ENCODE data around the gene ITFG2.

- TF ChIP-seq, protein P1, sequence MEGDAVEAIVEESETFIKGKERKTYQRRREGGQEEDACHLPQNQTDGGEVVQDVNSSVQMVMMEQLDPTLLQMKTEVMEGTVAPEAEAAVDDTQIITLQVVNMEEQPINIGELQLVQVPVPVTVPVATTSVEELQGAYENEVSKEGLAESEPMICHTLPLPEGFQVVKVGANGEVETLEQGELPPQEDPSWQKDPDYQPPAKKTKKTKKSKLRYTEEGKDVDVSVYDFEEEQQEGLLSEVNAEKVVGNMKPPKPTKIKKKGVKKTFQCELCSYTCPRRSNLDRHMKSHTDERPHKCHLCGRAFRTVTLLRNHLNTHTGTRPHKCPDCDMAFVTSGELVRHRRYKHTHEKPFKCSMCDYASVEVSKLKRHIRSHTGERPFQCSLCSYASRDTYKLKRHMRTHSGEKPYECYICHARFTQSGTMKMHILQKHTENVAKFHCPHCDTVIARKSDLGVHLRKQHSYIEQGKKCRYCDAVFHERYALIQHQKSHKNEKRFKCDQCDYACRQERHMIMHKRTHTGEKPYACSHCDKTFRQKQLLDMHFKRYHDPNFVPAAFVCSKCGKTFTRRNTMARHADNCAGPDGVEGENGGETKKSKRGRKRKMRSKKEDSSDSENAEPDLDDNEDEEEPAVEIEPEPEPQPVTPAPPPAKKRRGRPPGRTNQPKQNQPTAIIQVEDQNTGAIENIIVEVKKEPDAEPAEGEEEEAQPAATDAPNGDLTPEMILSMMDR (IDR thresholded peaks at IDR 0.05; ENCODE audit: low read length): no peak
- TF ChIP-seq EZH2 (IDR thresholded peaks at IDR 0.05; ENCODE audit: borderline replicate concordance, low read length): no peak
Observed at GRCh38 chr12:2826721-2827515, 14.4 kb downstream of the ITFG2 start.
